DOHH2 (cell line): ENCODE data around the gene EXOC6B.
A peak's percentile ranks its signal among the peaks of the same experiment; 100 is the strongest.

Experiments
- H3F3A ChIP-seq: fragments of 200-600 bp; sonication (generic), shearing (Covaris generic); 2 replicates; pipeline ENCODE4 v1.6.0; 2016; ENCODE audit warnings: antibody characterized with exemption, mild to moderate bottlenecking; ENCODE audit not compliant: control insufficient read depth, insufficient read depth
- H3K27ac ChIP-seq: fragments of 200-600 bp; sonication (generic); 2 replicates; pipeline ENCODE4 v1.5.1; 2014; ENCODE audit warnings: low read depth, mild to moderate bottlenecking, low read length, moderate library complexity
- H3K27me3 ChIP-seq: fragments of 200-600 bp; sonication (generic); 2 replicates; pipeline ENCODE4 v1.6.1; 2014; ENCODE audit warnings: mild to moderate bottlenecking, low read length, mixed read lengths; ENCODE audit not compliant: control insufficient read depth
- H3K36me3 ChIP-seq: fragments of 200-600 bp; sonication (generic); 2 replicates; pipeline ENCODE4 v1.6.1; 2014; ENCODE audit warnings: mild to moderate bottlenecking, low read length, moderate library complexity, mixed read lengths; ENCODE audit not compliant: control insufficient read depth
- H3K4me1 ChIP-seq: fragments of 200-600 bp; sonication (generic); 2 replicates; pipeline ENCODE4 v1.6.1; 2014; ENCODE audit warnings: mild to moderate bottlenecking, low read length, mixed read lengths; ENCODE audit not compliant: control insufficient read depth
- H3K4me2 ChIP-seq: fragments of 200-600 bp; sonication (generic); 2 replicates; pipeline ENCODE4 v1.6.0; 2014; ENCODE audit warnings: mild to moderate bottlenecking, low read length, moderate library complexity
- H3K4me3 ChIP-seq: fragments of 200-600 bp; sonication (generic); 2 replicates; pipeline ENCODE4 v1.5.1; 2014; ENCODE audit warnings: mild to moderate bottlenecking, low read length, mixed read lengths
- H3K79me2 ChIP-seq: fragments of 200-600 bp; sonication (generic); 2 replicates; pipeline ENCODE4 v1.6.1; 2014; ENCODE audit warnings: mild to moderate bottlenecking, low read length, mixed read lengths; ENCODE audit not compliant: control insufficient read depth
- H3K9me2 ChIP-seq: fragments of 200-600 bp; sonication (generic); replicated peaks from 2 replicates; pipeline ENCODE4 v1.6.1; 2014; ENCODE audit warnings: mild to moderate bottlenecking, low read length, mixed read lengths; ENCODE audit not compliant: control insufficient read depth
- H3K9me3 ChIP-seq: fragments of 200-600 bp; sonication (generic); 2 replicates; pipeline ENCODE4 v1.6.1; 2014; ENCODE audit warnings: antibody characterized with exemption, low read length, mixed read lengths; ENCODE audit not compliant: control insufficient read depth, insufficient read depth
- H4K20me1 ChIP-seq: fragments of 200-600 bp; sonication (generic); 2 replicates; pipeline ENCODE4 v1.6.0; 2014; ENCODE audit warnings: low read depth, mild to moderate bottlenecking, antibody characterized with exemption, low read length, moderate library complexity; ENCODE audit not compliant: control insufficient read depth, insufficient read depth
- EZH2phosphoT487 ChIP-seq: fragments of 200-600 bp; sonication (generic); IDR thresholded peaks from 2 replicates; pipeline ENCODE4 v1.6.1; 2017; ENCODE audit warnings: borderline replicate concordance, mild to moderate bottlenecking, antibody characterized with exemption, low read length, moderate library complexity, mixed read lengths
- TF ChIP-seq, protein P1 (sequence below): fragments of 200-600 bp; sonication (generic); IDR thresholded peaks from one replicate; pipeline ENCODE4 v1.5.1; 2014; ENCODE audit warnings: antibody characterized with exemption, mild to moderate bottlenecking, low read depth, low read length; ENCODE audit not compliant: poor library complexity, severe bottlenecking

Gene EXOC6B

DNA sequence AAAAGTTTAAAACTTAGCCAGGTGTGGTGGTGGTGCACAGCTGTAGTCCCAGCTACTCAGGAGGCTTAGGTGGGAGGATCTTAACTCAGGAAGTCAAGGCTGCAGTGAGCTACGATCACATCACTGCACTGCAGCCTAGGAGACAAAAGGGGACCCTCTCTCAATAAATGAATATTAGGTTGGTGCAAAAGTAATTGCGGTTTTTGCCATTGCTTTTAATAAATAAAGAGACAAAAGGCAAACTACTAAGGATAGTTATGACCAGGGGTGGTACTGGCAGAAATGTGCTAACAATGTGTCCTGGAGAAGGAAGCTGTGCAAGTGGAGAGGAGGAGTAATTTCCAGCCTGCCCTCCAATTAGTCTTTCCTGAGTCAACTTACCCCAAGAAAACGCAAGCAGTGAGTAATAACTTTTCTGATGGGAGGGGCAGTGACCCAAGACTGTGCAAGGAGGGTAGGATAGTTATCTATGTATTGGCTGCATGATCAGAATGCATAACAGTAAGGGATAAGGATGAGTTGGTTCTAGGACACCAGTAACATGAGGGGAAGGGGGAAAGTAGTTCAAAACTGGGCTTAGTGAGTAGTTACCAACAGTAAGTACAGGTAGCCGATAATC, 1.5 kb downstream of the EXOC6B start:
- H3K4me3 ChIP-seq: peak overlapping the region; percentile 80; the same call in 1 of the 2 replicates
- H4K20me1 ChIP-seq: no peaks in the 10 kb centered on the region
- no peaks in the 10 kb centered on the region for H3K27me3 ChIP-seq
- H3K4me1 ChIP-seq: peaks cover 8% of the 10 kb centered on the region
- H3K4me2 ChIP-seq: peak overlapping the region; percentile 79; the same call in 1 of the 2 replicates
- no peaks in the 10 kb centered on the region for H3F3A ChIP-seq
- TF ChIP-seq EZH2phosphoT487: no peak
- TF ChIP-seq, protein P1, sequence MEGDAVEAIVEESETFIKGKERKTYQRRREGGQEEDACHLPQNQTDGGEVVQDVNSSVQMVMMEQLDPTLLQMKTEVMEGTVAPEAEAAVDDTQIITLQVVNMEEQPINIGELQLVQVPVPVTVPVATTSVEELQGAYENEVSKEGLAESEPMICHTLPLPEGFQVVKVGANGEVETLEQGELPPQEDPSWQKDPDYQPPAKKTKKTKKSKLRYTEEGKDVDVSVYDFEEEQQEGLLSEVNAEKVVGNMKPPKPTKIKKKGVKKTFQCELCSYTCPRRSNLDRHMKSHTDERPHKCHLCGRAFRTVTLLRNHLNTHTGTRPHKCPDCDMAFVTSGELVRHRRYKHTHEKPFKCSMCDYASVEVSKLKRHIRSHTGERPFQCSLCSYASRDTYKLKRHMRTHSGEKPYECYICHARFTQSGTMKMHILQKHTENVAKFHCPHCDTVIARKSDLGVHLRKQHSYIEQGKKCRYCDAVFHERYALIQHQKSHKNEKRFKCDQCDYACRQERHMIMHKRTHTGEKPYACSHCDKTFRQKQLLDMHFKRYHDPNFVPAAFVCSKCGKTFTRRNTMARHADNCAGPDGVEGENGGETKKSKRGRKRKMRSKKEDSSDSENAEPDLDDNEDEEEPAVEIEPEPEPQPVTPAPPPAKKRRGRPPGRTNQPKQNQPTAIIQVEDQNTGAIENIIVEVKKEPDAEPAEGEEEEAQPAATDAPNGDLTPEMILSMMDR: no peak
- H3K9me2 ChIP-seq: no peaks in the 10 kb centered on the region
- H3K27ac ChIP-seq: no peak overlapping the region
- H3K36me3 ChIP-seq: no peaks in the 10 kb centered on the region
- H3K79me2 ChIP-seq: no peaks in the 10 kb centered on the region
- no peaks in the 10 kb centered on the region for H3K9me3 ChIP-seq

DNA sequence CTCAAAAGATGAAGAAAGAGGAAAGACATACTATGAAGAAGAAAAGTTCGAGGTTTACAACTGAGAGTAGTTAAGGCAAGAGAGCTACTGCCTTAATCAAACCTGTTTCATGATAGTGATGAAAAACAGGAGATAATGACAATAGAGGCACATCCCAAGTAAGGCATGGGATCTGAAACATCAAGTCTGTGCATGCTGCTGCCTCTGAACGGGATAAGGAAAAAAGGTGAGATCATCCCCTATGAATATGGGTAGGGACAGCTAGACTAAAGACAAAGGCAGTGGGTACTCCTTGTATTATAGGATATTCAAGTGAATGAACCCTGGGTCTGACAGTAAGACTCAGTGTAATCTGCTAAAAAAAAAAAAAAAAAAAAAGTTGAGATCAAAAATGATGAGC, 3.0 kb downstream of the EXOC6B start:
- Histone ChIP-seq H3K9me2 (no peaks in the 10 kb centered on the region), H3K4me3 (no peak overlapping the region), H3K27ac (no peak overlapping the region), H3K36me3 (no peaks in the 10 kb centered on the region), H3K27me3 (no peaks in the 10 kb centered on the region), H4K20me1 (no peaks in the 10 kb centered on the region), H3F3A (no peaks in the 10 kb centered on the region), H3K79me2 (no peaks in the 10 kb centered on the region), H3K4me2 (no peak overlapping the region), H3K4me1 (peaks cover 8% of the 10 kb centered on the region), H3K9me3 (no peaks in the 10 kb centered on the region)
- TF ChIP-seq, protein P1: no peak
- no peak for TF ChIP-seq EZH2phosphoT487

DNA sequence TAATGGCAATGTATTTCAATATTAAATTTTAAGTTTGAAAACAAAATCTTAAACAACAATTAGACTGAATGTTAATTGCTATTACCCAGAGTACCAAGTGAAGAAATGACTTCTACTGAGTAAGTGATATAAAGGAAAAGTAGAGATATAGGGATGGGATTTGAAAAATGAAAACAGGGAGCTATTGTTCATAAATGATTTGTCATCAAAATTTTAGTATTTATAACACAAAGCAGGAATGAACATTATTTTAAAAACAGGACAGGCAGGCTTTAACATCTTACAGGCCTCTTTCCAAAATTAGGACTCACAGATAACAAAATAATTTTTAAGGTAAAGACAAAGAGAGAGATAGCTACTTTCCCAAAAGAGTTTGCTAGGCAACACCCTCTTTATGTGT, 3.9 kb downstream of the EXOC6B start:
- Histone ChIP-seq H3K27ac (no peak overlapping the region), H3K36me3 (no peaks in the 10 kb centered on the region), H3K9me2 (no peaks in the 10 kb centered on the region), H3K9me3 (no peaks in the 10 kb centered on the region), H3K27me3 (no peaks in the 10 kb centered on the region), H3F3A (no peaks in the 10 kb centered on the region), H3K4me2 (no peak overlapping the region), H3K4me1 (peaks cover 8% of the 10 kb centered on the region), H3K4me3 (no peak overlapping the region), H3K79me2 (no peaks in the 10 kb centered on the region), H4K20me1 (no peaks in the 10 kb centered on the region)
- TF ChIP-seq, protein P1: no peak
- no peak for TF ChIP-seq EZH2phosphoT487
